ENCODE results near the gene PARD3. TPM values are rescaled to one million over a fixed set of nuclear protein-coding genes. Genes with fewer than 3 reads are reported as not detected.

The PARD3 gene
- total RNA-seq, 1 donor from 2014 or later: 35.4 TPM

DNA sequence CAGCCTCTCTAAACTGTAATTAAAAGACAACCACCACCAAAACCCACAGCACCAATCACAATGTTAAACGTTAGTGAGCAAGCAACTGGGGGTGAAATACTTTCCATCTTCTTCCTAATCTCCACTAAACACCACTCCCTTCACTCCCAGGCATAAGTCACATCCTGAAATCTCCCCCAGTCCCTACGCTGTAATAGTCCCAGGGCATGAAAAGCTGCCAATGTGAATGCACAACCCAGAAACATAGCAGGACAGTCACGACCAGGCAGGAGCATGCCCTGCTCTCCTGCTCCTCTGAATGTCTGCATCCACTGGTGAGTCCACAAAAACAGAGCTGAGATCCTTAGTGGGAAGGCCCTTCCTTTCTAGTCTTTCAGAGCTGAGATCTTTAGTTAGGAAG lies 288.9 kb downstream of the PARD3 start:
- TF ChIP-seq, protein P1, sequence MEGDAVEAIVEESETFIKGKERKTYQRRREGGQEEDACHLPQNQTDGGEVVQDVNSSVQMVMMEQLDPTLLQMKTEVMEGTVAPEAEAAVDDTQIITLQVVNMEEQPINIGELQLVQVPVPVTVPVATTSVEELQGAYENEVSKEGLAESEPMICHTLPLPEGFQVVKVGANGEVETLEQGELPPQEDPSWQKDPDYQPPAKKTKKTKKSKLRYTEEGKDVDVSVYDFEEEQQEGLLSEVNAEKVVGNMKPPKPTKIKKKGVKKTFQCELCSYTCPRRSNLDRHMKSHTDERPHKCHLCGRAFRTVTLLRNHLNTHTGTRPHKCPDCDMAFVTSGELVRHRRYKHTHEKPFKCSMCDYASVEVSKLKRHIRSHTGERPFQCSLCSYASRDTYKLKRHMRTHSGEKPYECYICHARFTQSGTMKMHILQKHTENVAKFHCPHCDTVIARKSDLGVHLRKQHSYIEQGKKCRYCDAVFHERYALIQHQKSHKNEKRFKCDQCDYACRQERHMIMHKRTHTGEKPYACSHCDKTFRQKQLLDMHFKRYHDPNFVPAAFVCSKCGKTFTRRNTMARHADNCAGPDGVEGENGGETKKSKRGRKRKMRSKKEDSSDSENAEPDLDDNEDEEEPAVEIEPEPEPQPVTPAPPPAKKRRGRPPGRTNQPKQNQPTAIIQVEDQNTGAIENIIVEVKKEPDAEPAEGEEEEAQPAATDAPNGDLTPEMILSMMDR (IDR thresholded peaks at IDR 0.05; ENCODE audit: insufficient read depth, low read depth, low read length): no peak
- TF ChIP-seq EZH2 (IDR thresholded peaks at IDR 0.05; ENCODE audit: insufficient read depth, low read length): no peak
- H3K4me1 Mint-ChIP-seq (ENCODE audit: low read depth, unreplicated experiment): peaks cover 33% of the 10 kb centered on the region
- Histone ChIP-seq H4K20me1 (ENCODE audit: insufficient read depth, low read length) (no peaks in the 10 kb centered on the region), H3K4me1 (ENCODE audit: insufficient read depth, low read length) (peaks cover 45% of the 10 kb centered on the region), H2AFZ (ENCODE audit: low read depth, low read length) (peak overlapping the region; percentile 28), H3K36me3 (ENCODE audit: insufficient read depth, low read length) (no peaks in the 10 kb centered on the region), H3K4me2 (ENCODE audit: low read length) (peak overlapping the region; percentile 75), H3K27me3 (ENCODE audit: insufficient read depth, low read length) (no peaks in the 10 kb centered on the region), H3K79me2 (ENCODE audit: insufficient read depth, low read length) (peaks cover 11% of the 10 kb centered on the region), H3K27ac (ENCODE audit: low read depth, low read length) (peak overlapping the region; percentile 96), H3K4me3 (ENCODE audit: insufficient read depth, low read depth, low read length) (peak overlapping the region; percentile 33), H3K9ac (ENCODE audit: low read length) (peak overlapping the region; percentile 79), H3K9me3 (ENCODE audit: insufficient read depth, low read depth, low read length) (no peaks in the 10 kb centered on the region)
- no peaks in the 10 kb centered on the region for H3K27me3 Mint-ChIP-seq (ENCODE audit: low read depth, unreplicated experiment)
- peak overlapping the region; percentile 98 for H3K27ac Mint-ChIP-seq (ENCODE audit: unreplicated experiment)
- DNase-seq (ENCODE audit: low read depth): peak; percentile 70
- H3K4me3 Mint-ChIP-seq (ENCODE audit: unreplicated experiment): peak overlapping the region; percentile 62
- no peaks in the 10 kb centered on the region for H3K36me3 Mint-ChIP-seq (ENCODE audit: low read depth, unreplicated experiment)
- peaks cover 2% of the 10 kb centered on the region for H3K9me3 Mint-ChIP-seq (ENCODE audit: unreplicated experiment)
- FAIRE-seq: no peak

- no peak overlapping the region for H3K27ac ChIP-seq (ENCODE audit: low read depth, low read length)
Measured at GRCh38 chr10:34524369-34525091, 290.6 kb downstream of the PARD3 start.

More at GRCh38 chr10:34524369-34525091, 290.6 kb downstream of the PARD3 start:
- Mint-ChIP-seq H3K9me3 (ENCODE audit: unreplicated experiment) (peaks cover 2% of the 10 kb centered on the region), H3K4me3 (ENCODE audit: unreplicated experiment) (no peak overlapping the region), H3K36me3 (ENCODE audit: low read depth, unreplicated experiment) (no peaks in the 10 kb centered on the region), H3K4me1 (ENCODE audit: low read depth, unreplicated experiment) (peaks cover 37% of the 10 kb centered on the region), H3K27ac (ENCODE audit: unreplicated experiment) (no peak overlapping the region), H3K27me3 (ENCODE audit: low read depth, unreplicated experiment) (no peaks in the 10 kb centered on the region)
- H3K4me2 ChIP-seq (ENCODE audit: low read length): no peak overlapping the region
- H3K9me3 ChIP-seq (ENCODE audit: insufficient read depth, low read depth, low read length): no peaks in the 10 kb centered on the region
- TF ChIP-seq, protein P1 (IDR thresholded peaks at IDR 0.05; ENCODE audit: insufficient read depth, low read depth, low read length): no peak
- TF ChIP-seq EZH2 (IDR thresholded peaks at IDR 0.05; ENCODE audit: insufficient read depth, low read length): no peak
- FAIRE-seq (peak; percentile 5), DNase-seq (ENCODE audit: low read depth) (peak; percentile 69)
- peaks cover 45% of the 10 kb centered on the region for H3K4me1 ChIP-seq (ENCODE audit: insufficient read depth, low read length)
- H2AFZ ChIP-seq (ENCODE audit: low read depth, low read length): no peak overlapping the region
- H4K20me1 ChIP-seq (ENCODE audit: insufficient read depth, low read length): no peaks in the 10 kb centered on the region
- no peak overlapping the region for H3K4me3 ChIP-seq (ENCODE audit: insufficient read depth, low read depth, low read length)
- H3K9ac ChIP-seq (ENCODE audit: low read length): no peak overlapping the region
- H3K27me3 ChIP-seq (ENCODE audit: insufficient read depth, low read length): no peaks in the 10 kb centered on the region
- no peaks in the 10 kb centered on the region for H3K36me3 ChIP-seq (ENCODE audit: insufficient read depth, low read length)
- peaks cover 16% of the 10 kb centered on the region for H3K79me2 ChIP-seq (ENCODE audit: insufficient read depth, low read length)

All from astrocyte (in vitro differentiated cells and primary cell).